ENCODE measurements around the gene HPS1. TPM values are rescaled to one million over a fixed set of nuclear protein-coding genes. Genes with fewer than 3 reads are reported as not detected.

HPS1 gene
- total and polyA plus RNA-seq, 2 of the 8 experiments (the other 6 are each of a cell fraction or from before 2014, with no cell fraction given): 38.7 to 61.7 TPM

DNA sequence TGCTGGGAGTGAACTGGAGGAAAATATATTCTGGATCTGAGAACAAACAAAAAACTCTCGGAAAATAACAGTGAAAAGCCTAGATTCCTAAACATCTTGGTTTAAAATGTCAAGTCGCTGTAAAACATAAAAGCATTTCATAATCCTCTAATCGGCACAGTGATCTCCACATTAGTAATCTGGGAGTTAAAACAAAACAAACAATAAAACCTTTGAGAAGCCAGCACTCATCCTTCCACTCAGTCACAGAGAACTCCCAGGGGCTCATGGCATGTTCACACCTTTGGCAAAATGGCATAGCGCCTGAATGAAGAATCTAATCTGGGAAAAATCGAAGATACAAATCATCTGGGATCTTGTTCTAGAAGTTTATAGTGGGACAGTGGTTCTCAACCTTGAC is 24.1 kb upstream of the HPS1 start:
- no peak overlapping the region for H2AK5ac ChIP-seq (ENCODE audit: low read depth, low read length)
- no peak overlapping the region for H2AFZ ChIP-seq (ENCODE audit: low read length)
- no peaks in the 10 kb centered on the region for H3K79me1 ChIP-seq (ENCODE audit: low read depth, low read length)
- no peaks in the 10 kb centered on the region for H3K23me2 ChIP-seq (ENCODE audit: low read depth, low read length)
- no peak overlapping the region for H2BK20ac ChIP-seq (ENCODE audit: low read length)
- no peak overlapping the region for H3K27ac ChIP-seq (ENCODE audit: low read depth, low read length)
- no peak overlapping the region for H4K91ac ChIP-seq (replicated peaks; ENCODE audit: insufficient read length, low read length)
- no peak overlapping the region for H2BK12ac ChIP-seq (ENCODE audit: low read depth, low read length)
- no peaks in the 10 kb centered on the region for H4K20me1 ChIP-seq (replicated peaks in 1 of 2; ENCODE audit: control insufficient read depth in 1 of 2, insufficient read depth in 2 of 2, low read length in 2 of 2)
- H3K23ac ChIP-seq (ENCODE audit: insufficient read length): no peak overlapping the region
- H3K9me3 ChIP-seq (ENCODE audit: insufficient read depth in 2 of 2, low read depth in 1 of 2, low read length in 1 of 2): no peaks in the 10 kb centered on the region
- no peak overlapping the region for H3K4me2 ChIP-seq (ENCODE audit: insufficient read depth in 1 of 2, low read depth in 2 of 2, low read length in 2 of 2)
- H2BK15ac ChIP-seq (ENCODE audit: low read length): no peak overlapping the region
- no peak overlapping the region for H3K56ac ChIP-seq (replicated peaks; ENCODE audit: insufficient read length, low read depth, low read length)
- ChIA-PET POLR2A (ENCODE audit: partially characterized antibody) (no interaction called here), CTCF (ENCODE audit: partially characterized antibody) (interaction anchor here (1.0 to 1.9 kb wide), 5 partner anchors 45 to 701 kb away, joined by 3 to 7 read pairs (median 4); no protein-coding TSS in a partner anchor)
- H3K4ac ChIP-seq (replicated peaks; ENCODE audit: insufficient read length, low read depth, low read length): no peak overlapping the region
- no peak overlapping the region for H3K4me3 ChIP-seq (ENCODE audit: extremely low read depth in 1 of 4, insufficient read depth in 2 of 4, low read depth in 3 of 4, low read length in 4 of 4)
- no peak for DNase-seq (ENCODE audit: low read depth in 1 of 2, low spot score in 2 of 2)
- H3K18ac ChIP-seq (ENCODE audit: extremely low read depth, low read length): no peak overlapping the region
- no peak for FAIRE-seq
- peaks cover 0 to 13% (median 2%) of the 10 kb centered on the region in 4 experiments; a peak in 4 of 7 replicates for H3K4me1 ChIP-seq (replicated peaks in 1 of 4; ENCODE audit: control insufficient read depth in 3 of 4, insufficient read depth in 4 of 4, low read length in 3 of 4)
- no peak overlapping the region for H2BK5ac ChIP-seq (ENCODE audit: low read depth, low read length)
- H3K9ac ChIP-seq (replicated peaks in 1 of 4; ENCODE audit: extremely low read depth in 1 of 4, low read depth in 3 of 4, low read length in 3 of 4): no peak overlapping the region
- H3K79me2 ChIP-seq (ENCODE audit: control insufficient read depth in 1 of 2, insufficient read depth in 2 of 2, low read length in 2 of 2): no peaks in the 10 kb centered on the region
- H4K8ac ChIP-seq (ENCODE audit: extremely low read depth, insufficient read depth, low read length): no peak overlapping the region
- 92% methylated on average over 5 of the region's 5 CpGs; no CpG with 5 or more reads in 1 of the 2 experiments for WGBS, 2 experiments (ENCODE audit: extremely low coverage in 1 of 2, insufficient coverage in 1 of 2, insufficient read length in 1 of 2, insufficient replicate concordance in 2 of 2, low coverage in 1 of 2, low lambda C conversion rate in 2 of 2, missing lambda C conversion rate in 1 of 2)
- peaks cover 0 to 4% (median 1%) of the 10 kb centered on the region in 4 experiments; a peak in 2 of 7 replicates for H3K27me3 ChIP-seq (replicated peaks in 1 of 4; ENCODE audit: control insufficient read depth in 3 of 4, extremely low read depth in 1 of 4, insufficient read depth in 3 of 4, low read length in 3 of 4)
- no peak for TF ChIP-seq HDAC6 (IDR thresholded peaks at IDR 0.05; ENCODE audit: low read depth, low read length)
- H3K36me3 ChIP-seq (ENCODE audit: control insufficient read depth in 2 of 4, insufficient read depth in 4 of 4, low read length in 3 of 4): no peaks in the 10 kb centered on the region
- no peak overlapping the region for H2BK120ac ChIP-seq (replicated peaks; ENCODE audit: low read depth, low read length)
- no peak overlapping the region for H3K14ac ChIP-seq (ENCODE audit: insufficient read length)
- no peak overlapping the region for H4K5ac ChIP-seq (ENCODE audit: insufficient read length, low read depth, low read length)

All from H1 (cell line).